Adrenal gland (tissue), 19 donors: ENCODE measurements around the gene OR10AD1. TPM values are rescaled to one million over a fixed set of nuclear protein-coding genes. Genes with fewer than 3 reads are reported as not detected.

ENCODE experiments used
- DNase-seq, 7 donors: peaks; one replicate each; pipeline ENCODE4 v3.0.0-alpha.2; 2019 to 2020
- H3K27ac ChIP-seq, 5 donors: fragments of 200-600 bp; sonication (generic) in 4 of 5; 1 replicate in 3 of 5; 2 replicates in 2 of 5; pipeline versions ENCODE4 v1.5.1 to v1.8.0; 2016 to 2020; ENCODE audit warnings: mild to moderate bottlenecking in 1 of 5
- H3K27me3 ChIP-seq: fragments of 200-600 bp; 2 replicates; pipeline ENCODE4 v1.8.0; 2021
- H3K36me3 ChIP-seq, 2 donors: fragments of 200-600 bp; replicated peaks in 1 of 2; 1 replicate in 1 of 2; 2 replicates in 1 of 2; pipeline versions ENCODE4 v1.5.1 to v1.8.0; 2018 to 2022
- H3K4me1 ChIP-seq, 2 donors: fragments of 200-600 bp; replicated peaks in 1 of 2; 1 replicate in 1 of 2; 2 replicates in 1 of 2; pipeline versions ENCODE4 v1.5.1 to v1.8.0; 2018 to 2021
- H3K4me3 ChIP-seq, 4 donors: fragments of 200-600 bp; sonication (generic) in 3 of 4; one replicate each; pipeline ENCODE4 v1.5.1; 2016 to 2018
- H3K9me3 ChIP-seq, 3 donors: fragments of 200-600 bp; sonication (generic) in 1 of 3; replicated peaks in 1 of 3; 1 replicate in 2 of 3; 2 replicates in 1 of 3; pipeline versions ENCODE4 v1.5.1 to v1.8.0; 2016 to 2021
- POLR2A ChIP-seq, 2 donors: fragments of 450-650 bp; IDR thresholded peaks; one replicate each; pipeline ENCODE4 v1.6.1; 2017; ENCODE audit warnings: antibody characterized with exemption in 2 of 2, mild to moderate bottlenecking in 2 of 2, moderate library complexity in 1 of 2
- WGBS, 4 donors: extraction: QIAGEN DNeasy Blood & Tissue Kit in 2 of 4; methylation state at CpG; one replicate each; pipeline versions ENCODE4 v1.1.5 to v1.1.7; 2013 to 2017; 5-methylcytosine and 5-hydroxymethylcytosine counted together
- intact Hi-C, 2 donors: fragments of 100-400 bp; cut with DNase I; formaldehyde crosslinking; loops; one replicate each; pipeline versions ENCODE4 v1.14.1 to v1.15.0; 2022 to 2023
- long read RNA-seq, 10 donors: library from polyadenylated mRNA in 3 of 10; unstranded in 2 of 10; stranded (forward) in 1 of 10; transcript quantifications; one replicate each; pipeline ENCODE4 v2.0.0 and lab custom pipeline, GENCODE V29; 2021 to 2026
- polyA plus RNA-seq, 3 donors: library from polyadenylated mRNA; stranded (reverse); fragments of 200-250 nt in 2 of 3; fragments of 350-450 nt in 1 of 3; fragmentation: Illumina TruSeq in 1 of 3; extraction: RNeasy Lipid Tissue Mini Kit (QIAGEN cat#74804) in 1 of 3; gene quantifications; one replicate each; pipeline ENCODE4 v1.2.3, GENCODE V29; 2013 to 2014
- total RNA-seq, 9 donors: library from RNA; depleted of rRNA in 4 of 9; stranded (reverse); fragments of >200 nt in 4 of 9; fragments of 120-200 nt in 1 of 9; fragmentation: NEBNext Ultra II Directional in 1 of 9; extraction: Animal tissue kit (Norgen Biotek cat#: 25700) in 1 of 9; gene quantifications; one replicate each; pipeline versions ENCODE4 v1.1.0 to v1.2.4, GENCODE V29; 2013 to 2023
- TF ChIP-seq, protein P1 (sequence below), 6 experiments: fragments of 450-650 bp in 4 of 6; fragments of 200-600 bp in 2 of 6; sonication (generic) in 1 of 6; IDR thresholded peaks; 1 replicate in 5 of 6; 2 replicates in 1 of 6; pipeline versions ENCODE4 v1.5.1 to v1.8.0; 2016 to 2021; ENCODE audit warnings: antibody characterized with exemption in 6 of 6, mild to moderate bottlenecking in 2 of 6, moderate library complexity in 1 of 6
- donor health status: healthy with polysubstance abuse.
- donor health status: Bipolar disorder and iron deficiency.
- donor health status: DM: yes; HTN: yes; CAD: no.
- donor health status: DM: no; HTN: no; CAD: no.
- donor health status: DM: no; HTN: no; CAD: no.
- donor health status: DM: yes; HTN: yes; CAD: no.

Gene OR10AD1, protein sequence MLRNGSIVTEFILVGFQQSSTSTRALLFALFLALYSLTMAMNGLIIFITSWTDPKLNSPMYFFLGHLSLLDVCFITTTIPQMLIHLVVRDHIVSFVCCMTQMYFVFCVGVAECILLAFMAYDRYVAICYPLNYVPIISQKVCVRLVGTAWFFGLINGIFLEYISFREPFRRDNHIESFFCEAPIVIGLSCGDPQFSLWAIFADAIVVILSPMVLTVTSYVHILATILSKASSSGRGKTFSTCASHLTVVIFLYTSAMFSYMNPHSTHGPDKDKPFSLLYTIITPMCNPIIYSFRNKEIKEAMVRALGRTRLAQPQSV
- total RNA-seq (not detected), polyA plus RNA-seq (under 1 TPM in 1 of 3 donors, not detected in 2; 0.16 TPM)
- long read RNA-seq, donor 1, result 0 reads
- long read RNA-seq, donor 2, result 0 reads
- long read RNA-seq, donor 3, result 0 reads
- long read RNA-seq, donor 4, result 0 reads
- long read RNA-seq, donor 5, result 0 reads
- long read RNA-seq, donor 6, result 0 reads
- long read RNA-seq, donor 7, result 0 reads
- long read RNA-seq, donor 8, result 0 reads
- long read RNA-seq, donor 9, result 0 reads
- long read RNA-seq, donor 10, result 0 reads

DNA sequence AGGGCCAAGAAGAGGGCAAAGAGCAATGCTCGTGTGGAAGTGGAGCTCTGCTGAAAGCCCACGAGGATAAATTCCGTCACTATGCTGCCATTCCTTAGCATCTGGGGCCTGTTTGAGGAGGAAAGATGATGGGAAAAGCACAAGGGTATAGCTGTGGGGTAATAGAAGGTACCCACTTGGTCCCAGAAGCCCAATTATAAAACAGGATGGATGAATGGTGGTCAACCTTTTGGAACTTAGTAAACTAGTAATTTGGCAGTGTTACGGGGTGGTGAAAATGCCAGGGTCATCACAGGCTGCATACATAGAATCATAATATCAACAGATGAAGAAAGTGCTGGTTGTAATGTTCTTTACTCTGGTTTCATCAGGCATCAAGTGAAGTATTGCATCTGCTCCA lies at the start of gene OR10AD1:
TSS of gene OR10AD1 (minus strand) at position 101 of the 400 bp plus-strand sequence. CDS start at position 101, 0 bp downstream.
- peaks cover 19 to 26% of the 10 kb centered on the region in 2 donors for H3K4me1 ChIP-seq
- no peak for DNase-seq
- peaks cover 0 to 8% (median 0%) of the 10 kb centered on the region in 3 donors for H3K9me3 ChIP-seq
- H3K27ac ChIP-seq, result no peak within 1 kb of the TSS
- H3K27me3 ChIP-seq, result no peaks in the 10 kb centered on the region
- H3K4me3 ChIP-seq, result no peak within 1 kb of the TSS
- intact Hi-C loops, result loop anchor here in 1 of 2 donors (10.0 kb wide), 1 partner anchor 92 kb away; no protein-coding TSS in a partner anchor
- TF ChIP-seq POLR2A (IDR thresholded peaks at IDR 0.05), result no peak
- TF ChIP-seq, protein P1, sequence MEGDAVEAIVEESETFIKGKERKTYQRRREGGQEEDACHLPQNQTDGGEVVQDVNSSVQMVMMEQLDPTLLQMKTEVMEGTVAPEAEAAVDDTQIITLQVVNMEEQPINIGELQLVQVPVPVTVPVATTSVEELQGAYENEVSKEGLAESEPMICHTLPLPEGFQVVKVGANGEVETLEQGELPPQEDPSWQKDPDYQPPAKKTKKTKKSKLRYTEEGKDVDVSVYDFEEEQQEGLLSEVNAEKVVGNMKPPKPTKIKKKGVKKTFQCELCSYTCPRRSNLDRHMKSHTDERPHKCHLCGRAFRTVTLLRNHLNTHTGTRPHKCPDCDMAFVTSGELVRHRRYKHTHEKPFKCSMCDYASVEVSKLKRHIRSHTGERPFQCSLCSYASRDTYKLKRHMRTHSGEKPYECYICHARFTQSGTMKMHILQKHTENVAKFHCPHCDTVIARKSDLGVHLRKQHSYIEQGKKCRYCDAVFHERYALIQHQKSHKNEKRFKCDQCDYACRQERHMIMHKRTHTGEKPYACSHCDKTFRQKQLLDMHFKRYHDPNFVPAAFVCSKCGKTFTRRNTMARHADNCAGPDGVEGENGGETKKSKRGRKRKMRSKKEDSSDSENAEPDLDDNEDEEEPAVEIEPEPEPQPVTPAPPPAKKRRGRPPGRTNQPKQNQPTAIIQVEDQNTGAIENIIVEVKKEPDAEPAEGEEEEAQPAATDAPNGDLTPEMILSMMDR (IDR thresholded peaks at IDR 0.05), result no peak
- 74 to 77% (median 75%) methylated on average over 4 of the region's 4 CpGs for WGBS, 4 donors
- H3K36me3 ChIP-seq, result no peaks in the 10 kb centered on the region

DNA sequence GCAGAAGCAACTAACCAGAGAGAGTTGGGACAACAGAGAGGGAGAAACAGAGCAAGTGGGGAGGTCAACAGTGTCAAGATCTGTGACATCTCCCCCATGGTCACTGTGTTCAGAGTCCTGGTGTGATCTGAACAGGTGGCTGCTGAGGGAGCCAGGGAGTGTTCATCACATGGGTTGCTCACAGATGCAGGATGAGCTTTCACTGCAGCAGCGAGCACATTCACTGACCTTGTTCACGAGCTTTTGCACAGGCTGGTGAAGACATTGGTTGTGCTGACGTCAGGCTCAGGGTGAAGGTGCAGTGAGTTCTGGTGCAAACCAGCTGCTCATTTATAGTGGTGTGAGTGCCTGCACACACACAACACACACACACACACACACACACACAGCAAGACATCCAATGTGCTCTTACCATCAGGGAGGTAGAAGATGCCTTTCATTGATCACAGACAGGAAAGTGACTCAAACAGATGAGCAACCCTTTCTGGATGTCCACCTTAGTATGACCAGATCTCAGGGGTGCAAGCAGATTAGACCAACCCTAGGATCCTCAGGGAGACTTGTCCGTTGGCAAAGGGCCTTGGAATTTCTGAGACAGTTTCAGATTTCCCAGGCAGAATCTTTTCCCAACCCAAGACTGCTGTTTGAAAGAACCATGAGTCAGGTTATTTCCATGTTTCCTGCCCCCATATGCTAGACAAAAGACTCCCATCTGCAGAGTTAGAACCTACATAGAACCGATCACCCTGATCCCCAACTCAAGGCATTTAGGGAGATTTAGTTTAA lies 44.3 kb upstream of the OR10AD1 start:
- intact Hi-C loops, result no loop called here
- no peaks in the 10 kb centered on the region for H3K4me1 ChIP-seq
- 60 to 80% (median 65%) methylated on average over 2 to 5 of the region's 5 CpGs for WGBS, 4 donors
- no peaks in the 10 kb centered on the region for H3K27me3 ChIP-seq
- TF ChIP-seq, protein P1 (IDR thresholded peaks at IDR 0.05), result no peak
- no peak for TF ChIP-seq POLR2A (IDR thresholded peaks at IDR 0.05)
- no peaks in the 10 kb centered on the region for H3K9me3 ChIP-seq
- H3K27ac ChIP-seq, result no peak overlapping the region
- no peaks in the 10 kb centered on the region for H3K36me3 ChIP-seq
- no peak overlapping the region for H3K4me3 ChIP-seq
- peak in 5 of 7 donors; percentile 18 to 52 (median 23) for DNase-seq

DNA sequence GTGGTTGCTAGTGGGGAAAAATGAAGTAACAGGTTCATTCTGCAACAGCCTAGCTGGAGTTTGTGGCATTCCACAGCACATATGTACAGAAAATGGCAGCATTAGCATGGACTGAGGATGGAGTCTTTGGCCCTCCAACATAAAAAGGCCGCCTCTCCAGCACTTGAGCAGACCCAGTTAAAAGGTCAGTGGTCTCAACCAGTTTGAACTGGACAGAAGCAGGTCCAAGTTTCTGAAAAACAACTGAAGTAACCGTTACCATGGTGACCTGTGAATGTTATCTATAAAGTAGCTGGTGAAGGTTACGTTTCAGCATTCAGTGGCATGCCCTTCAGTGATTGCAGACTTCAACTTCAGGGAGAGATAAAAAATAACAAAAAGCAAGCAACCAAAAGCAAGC lies 34.1 kb upstream of the OR10AD1 start:
- no peaks in the 10 kb centered on the region for H3K36me3 ChIP-seq
- no peaks in the 10 kb centered on the region for H3K9me3 ChIP-seq
- H3K27ac ChIP-seq, result peak overlapping the region; percentile 32 to 75 (median 68)
- H3K4me3 ChIP-seq, result no peak overlapping the region
- peak in 4 of 7 donors; percentile 29 to 60 (median 47) for DNase-seq
- WGBS, 4 donors, result 32 to 43% (median 38%) methylated on average over 3 of the region's 3 CpGs
- H3K4me1 ChIP-seq, result peaks cover 9 to 11% of the 10 kb centered on the region in 2 donors
- no peaks in the 10 kb centered on the region for H3K27me3 ChIP-seq
- TF ChIP-seq, protein P1 (IDR thresholded peaks at IDR 0.05), result no peak
- peak in 1 of 2 donors; percentile 64 for TF ChIP-seq POLR2A (IDR thresholded peaks at IDR 0.05)
- intact Hi-C loops, result no loop called here
